Esophagus muscularis mucosa (tissue), 4 donors: ENCODE data around the gene UMPS. TPM values are rescaled to one million over a fixed set of nuclear protein-coding genes. Genes with fewer than 3 reads are reported as not detected.

ENCODE experiments used
- DNase-seq: peaks from one replicate; pipeline ENCODE4 v3.0.0-alpha.2; 2017; ENCODE audit errors: extremely low spot score
- H3K27ac ChIP-seq, 4 donors: fragments of 200-600 bp; sonication (generic); replicated peaks in 1 of 4; 1 replicate in 3 of 4; 2 replicates in 1 of 4; pipeline ENCODE4 v1.5.1; 2016 to 2019; ENCODE audit warnings: mild to moderate bottlenecking in 1 of 4
- H3K27me3 ChIP-seq, 4 donors: fragments of 200-600 bp; sonication (generic); one replicate each; pipeline versions ENCODE4 v1.5.1 to v1.6.0; 2016 to 2019
- H3K36me3 ChIP-seq, 4 donors: fragments of 200-600 bp; sonication (generic); one replicate each; pipeline ENCODE4 v1.5.1; 2016 to 2019
- H3K4me1 ChIP-seq, 4 donors: fragments of 200-600 bp; sonication (generic); one replicate each; pipeline ENCODE4 v1.5.1; 2016 to 2019
- H3K4me3 ChIP-seq, 4 donors: fragments of 200-600 bp; sonication (generic); 1 replicate in 2 of 4; 2 replicates in 2 of 4; pipeline ENCODE4 v1.5.1; 2016 to 2019; ENCODE audit warnings: mild to moderate bottlenecking in 4 of 4, moderate library complexity in 1 of 4
- H3K9me3 ChIP-seq, 4 donors: fragments of 200-600 bp; sonication (generic); 1 replicate in 3 of 4; 2 replicates in 1 of 4; pipeline ENCODE4 v1.5.1; 2016 to 2019
- CTCF ChIP-seq, 3 experiments: fragments of 200-600 bp in 2 of 3; fragments of 450-650 bp in 1 of 3; sonication (generic) in 2 of 3; IDR thresholded peaks; one replicate each; pipeline ENCODE4 v1.5.1; 2017 to 2019; ENCODE audit warnings: antibody characterized with exemption in 3 of 3, mild to moderate bottlenecking in 2 of 3, moderate library complexity in 1 of 3
- EP300 ChIP-seq: sonication (generic); formaldehyde crosslinking; IDR thresholded peaks from one replicate; pipeline ENCODE4 v1.6.1; 2017; ENCODE audit warnings: antibody characterized with exemption
- POLR2A ChIP-seq: fragments of 450-650 bp; IDR thresholded peaks from one replicate; pipeline ENCODE4 v1.6.1; 2017; ENCODE audit warnings: antibody characterized with exemption, moderate library complexity, mild to moderate bottlenecking, low read depth
- POLR2AphosphoS5 ChIP-seq, 2 donors: sonication (generic); formaldehyde crosslinking; IDR thresholded peaks; one replicate each; pipeline ENCODE4 v1.6.1; 2017; ENCODE audit warnings: antibody characterized with exemption in 2 of 2
- WGBS: methylation state at CpG from one replicate; pipeline ENCODE4 v1.1.5; 2018; 5-methylcytosine and 5-hydroxymethylcytosine counted together
- intact Hi-C: fragments of 100-400 bp; cut with DNase I; formaldehyde crosslinking; loops from one replicate; pipeline ENCODE4 v1.15.1; 2023
- small RNA-seq, 3 donors: library from RNA; depleted of rRNA; stranded (forward); fragments of <200 nt; gene quantifications; one replicate each; pipeline ENCODE3, GENCODE V24; 2016
- total RNA-seq, 4 donors: library from RNA; depleted of rRNA; stranded (reverse); fragments of >200 nt; gene quantifications; one replicate each; pipeline versions ENCODE4 v1.1.0 to v1.2.1, GENCODE V29; 2016

UMPS gene
- total RNA-seq, 4 donors from 2014 or later = 9.1 to 34.3 (median 21.1) TPM

- intact Hi-C loops = no loop called here
- Histone ChIP-seq H3K4me1 (peaks cover 22 to 38% (median 28%) of the 10 kb centered on the region in 4 donors), H3K9me3 (no peaks in the 10 kb centered on the region), H3K27ac (no peak overlapping the region), H3K4me3 (no peak overlapping the region), H3K36me3 (peaks cover 6 to 50% (median 34%) of the 10 kb centered on the region in 4 donors), H3K27me3 (no peaks in the 10 kb centered on the region)
- WGBS = 93% methylated on average over 6 of the region's 19 CpGs
- no peak for TF ChIP-seq POLR2A
- no peak for DNase-seq
Observed at GRCh38 chr3:124796477-124796876, 66.2 kb downstream of the UMPS start.

- no peak for TF ChIP-seq CTCF (IDR thresholded peaks at IDR 0.05)
- no peak for TF ChIP-seq POLR2AphosphoS5 (IDR thresholded peaks at IDR 0.05)
- no peak for TF ChIP-seq POLR2A
- no peak for TF ChIP-seq EP300
- Histone ChIP-seq H3K36me3 (peaks cover 6 to 50% (median 34%) of the 10 kb centered on the region in 4 donors), H3K4me3 (no peak overlapping the region), H3K27me3 (no peaks in the 10 kb centered on the region), H3K4me1 (peaks cover 23 to 38% (median 26%) of the 10 kb centered on the region in 4 donors), H3K9me3 (no peaks in the 10 kb centered on the region), H3K27ac (no peak overlapping the region)
- intact Hi-C loops = no loop called here
- DNase-seq = no peak
- 100% methylated on average over 4 of the region's 4 CpGs for WGBS
Observed at GRCh38 chr3:124797426-124797945, 67.2 kb downstream of the UMPS start.

Small RNA genes lying within 50 kb of the gene (small RNA-seq; reads per million reads assigned to genes)
- gene MIR544B = 0 to 0.51 (median 0) reads per million in 3 donors

Other genes starting within 250 kb of the UMPS start
- 100 to 1,000 TPM; 114 to 284 (median 188) TPM for gene ITGB5, start 156.9 kb downstream of the UMPS start, total RNA-seq
- under 1 TPM in 1 of 4 donors, not detected in 3; 0.46 TPM for gene MUC13, start 204.3 kb downstream of the UMPS start, total RNA-seq